ENCODE results near the gene L1TD1. TPM values are rescaled to one million over a fixed set of nuclear protein-coding genes. Genes with fewer than 3 reads are reported as not detected.

L1TD1 gene
- polyA plus RNA-seq, 1 donor from 2014 or later: not detected

- no peak for TF ChIP-seq MXI1 (conservative IDR thresholded peaks at IDR 0.05; ENCODE audit: poor library complexity, severe bottlenecking)
- no peak for TF ChIP-seq CTCF (IDR thresholded peaks at IDR 0.05; ENCODE audit: poor library complexity, severe bottlenecking)
- TF ChIP-seq POLR2AphosphoS5 (IDR thresholded peaks at IDR 0.05): no peak
- no peak for TF ChIP-seq EP300 (conservative IDR thresholded peaks at IDR 0.05; ENCODE audit: poor library complexity, severe bottlenecking)
- no peak for TF ChIP-seq REST (IDR thresholded peaks at IDR 0.05; ENCODE audit: borderline replicate concordance)
- TF ChIP-seq SMC3 (conservative IDR thresholded peaks at IDR 0.05; ENCODE audit: poor library complexity): no peak
- TF ChIP-seq EZH2 (IDR thresholded peaks at IDR 0.05; ENCODE audit: borderline replicate concordance, insufficient read depth, low read length, poor library complexity, severe bottlenecking): no peak
- no peak for TF ChIP-seq TAF1 (IDR thresholded peaks at IDR 0.05; ENCODE audit: low read depth)
- no peak for TF ChIP-seq RAD21 (conservative IDR thresholded peaks at IDR 0.05)
- Histone ChIP-seq H3K4me2 (ENCODE audit: low read length) (no peak overlapping the region), H3K4me3 (ENCODE audit: low read length) (no peak overlapping the region), H4K20me1 (ENCODE audit: insufficient read depth) (no peaks in the 10 kb centered on the region), H3K27me3 (ENCODE audit: insufficient read depth, low read depth, low read length) (no peaks in the 10 kb centered on the region), H3F3A (ENCODE audit: insufficient read depth, low read length, poor library complexity, severe bottlenecking) (no peaks in the 10 kb centered on the region), H3K9me3 (ENCODE audit: low read length) (no peaks in the 10 kb centered on the region), H3K27ac (ENCODE audit: low read length) (no peak overlapping the region), H3K9ac (ENCODE audit: low read length) (no peak overlapping the region), H3K9me2 (ENCODE audit: insufficient read depth, low read length) (no peaks in the 10 kb centered on the region), H2AFZ (ENCODE audit: low read depth, low read length) (no peak overlapping the region), H3K36me3 (ENCODE audit: insufficient read depth, low read length) (no peaks in the 10 kb centered on the region), H3K79me2 (replicated peaks; ENCODE audit: insufficient read depth, low read length) (no peaks in the 10 kb centered on the region)
Measured at GRCh38 chr1:62188111-62188510, 6.5 kb upstream of the L1TD1 start.

- no peaks in the 10 kb centered on the region for H3K36me3 ChIP-seq (ENCODE audit: insufficient read depth, low read length)
- no peak overlapping the region for H3K4me3 ChIP-seq (ENCODE audit: low read length)
- no peaks in the 10 kb centered on the region for H3K9me2 ChIP-seq (ENCODE audit: insufficient read depth, low read length)
- H2AFZ ChIP-seq (ENCODE audit: low read depth, low read length): no peak overlapping the region
- H3K9ac ChIP-seq (ENCODE audit: low read length): no peak overlapping the region
- H3K79me2 ChIP-seq (replicated peaks; ENCODE audit: insufficient read depth, low read length): no peaks in the 10 kb centered on the region
- H3K4me2 ChIP-seq (ENCODE audit: low read length): no peak overlapping the region
- peaks cover 7% of the 10 kb centered on the region for H3K9me3 ChIP-seq (ENCODE audit: low read length)
- no peak overlapping the region for H3K27ac ChIP-seq (ENCODE audit: low read length)
- no peaks in the 10 kb centered on the region for H4K20me1 ChIP-seq (ENCODE audit: insufficient read depth)
- no peak for TF ChIP-seq REST (IDR thresholded peaks at IDR 0.05; ENCODE audit: borderline replicate concordance)
- no peak for TF ChIP-seq CTCF (IDR thresholded peaks at IDR 0.05; ENCODE audit: poor library complexity, severe bottlenecking)
- TF ChIP-seq SMC3 (conservative IDR thresholded peaks at IDR 0.05; ENCODE audit: poor library complexity): no peak
- TF ChIP-seq EZH2 (IDR thresholded peaks at IDR 0.05; ENCODE audit: borderline replicate concordance, insufficient read depth, low read length, poor library complexity, severe bottlenecking): no peak
- no peak for TF ChIP-seq EP300 (conservative IDR thresholded peaks at IDR 0.05; ENCODE audit: poor library complexity, severe bottlenecking)
- TF ChIP-seq MXI1 (conservative IDR thresholded peaks at IDR 0.05; ENCODE audit: poor library complexity, severe bottlenecking): no peak
- no peak for TF ChIP-seq POLR2AphosphoS5 (IDR thresholded peaks at IDR 0.05)
- TF ChIP-seq RAD21 (conservative IDR thresholded peaks at IDR 0.05): no peak
- TF ChIP-seq TAF1 (IDR thresholded peaks at IDR 0.05; ENCODE audit: low read depth): no peak
- H3K27me3 ChIP-seq (ENCODE audit: insufficient read depth, low read depth, low read length): peaks cover 20% of the 10 kb centered on the region
- H3F3A ChIP-seq (ENCODE audit: insufficient read depth, low read length, poor library complexity, severe bottlenecking): no peaks in the 10 kb centered on the region
Measured at GRCh38 chr1:62196086-62196690, 1.5 kb downstream of the L1TD1 start.

All from neural cell (in vitro differentiated cells).